Gastroesophageal sphincter (tissue), 4 donors: ENCODE data around the gene TRIO. TPM values are rescaled to one million over a fixed set of nuclear protein-coding genes. Genes with fewer than 3 reads are reported as not detected.

Experiments used
- ATAC-seq: fragments of 150-250 bp; one replicate; pipeline ENCODE4 v1.9.1; 2016; ENCODE audit warnings: mild to moderate bottlenecking, moderate library complexity
- H3K27ac ChIP-seq, 4 donors: fragments of 200-600 bp; sonication (generic) in 3 of 4; 1 replicate in 3 of 4; 2 replicates in 1 of 4; pipeline ENCODE4 v1.5.1; 2016 to 2019
- H3K27me3 ChIP-seq: fragments of 200-600 bp; sonication (generic); one replicate; pipeline ENCODE4 v1.5.1; 2019
- H3K36me3 ChIP-seq, 2 donors: fragments of 200-600 bp; sonication (generic); one replicate each; pipeline ENCODE4 v1.5.1; 2019; ENCODE audit warnings: control low read depth in 1 of 2
- H3K4me1 ChIP-seq, 3 donors: fragments of 200-600 bp; sonication (generic); 1 replicate in 2 of 3; 2 replicates in 1 of 3; pipeline ENCODE4 v1.5.1; 2016 to 2019; ENCODE audit warnings: control low read depth in 2 of 3
- H3K4me3 ChIP-seq, 2 donors: fragments of 200-600 bp; sonication (generic); one replicate each; pipeline ENCODE4 v1.5.1; 2019; ENCODE audit warnings: mild to moderate bottlenecking in 1 of 2, moderate library complexity in 1 of 2
- H3K9me3 ChIP-seq, 3 donors: fragments of 200-600 bp; sonication (generic); one replicate each; pipeline ENCODE4 v1.5.1; 2017 to 2019; ENCODE audit warnings: control low read depth in 2 of 3
- CTCF ChIP-seq, 4 experiments: fragments of 200-600 bp in 2 of 4; fragments of 450-650 bp in 2 of 4; sonication (generic) in 1 of 4; IDR thresholded peaks; one replicate each; pipeline ENCODE4 v1.5.1; 2017 to 2019; ENCODE audit warnings: antibody characterized with exemption in 4 of 4, mild to moderate bottlenecking in 2 of 4, moderate library complexity in 2 of 4
- EP300 ChIP-seq: sonication (generic); formaldehyde crosslinking; IDR thresholded peaks from one replicate; pipeline ENCODE4 v1.6.1; 2017; ENCODE audit warnings: antibody characterized with exemption, mild to moderate bottlenecking
- POLR2A ChIP-seq, 2 donors: fragments of 450-650 bp; IDR thresholded peaks; one replicate each; pipeline ENCODE4 v1.6.1; 2017; ENCODE audit warnings: antibody characterized with exemption in 2 of 2, mild to moderate bottlenecking in 2 of 2, moderate library complexity in 1 of 2
- POLR2AphosphoS5 ChIP-seq: sonication (generic); formaldehyde crosslinking; IDR thresholded peaks from one replicate; pipeline ENCODE4 v1.6.1; 2017; ENCODE audit warnings: antibody characterized with exemption
- WGBS, 2 donors: methylation state at CpG; one replicate each; pipeline ENCODE4 v1.1.5; 2018; ENCODE audit warnings: low coverage in 1 of 2; 5-methylcytosine and 5-hydroxymethylcytosine counted together
- total RNA-seq, 4 donors: library from RNA; depleted of rRNA; stranded (reverse); fragments of >200 nt; gene quantifications; one replicate each; pipeline ENCODE4 v1.1.0, GENCODE V29; 2016

TRIO gene
- total RNA-seq, 4 donors from 2014 or later = 69.2 to 257 (median 172) TPM

GRCh38 chr5:14399054-14399692, 256.0 kb downstream of the TRIO start:
- Histone ChIP-seq H3K27ac (peak overlapping the region in 2 of 4 donors; percentile 5 to 73), H3K36me3 (peaks cover 0 to 53% of the 10 kb centered on the region in 2 donors), H3K9me3 (no peaks in the 10 kb centered on the region), H3K4me3 (no peak overlapping the region), H3K4me1 (peaks cover 0 to 37% (median 11%) of the 10 kb centered on the region in 3 donors), H3K27me3 (no peaks in the 10 kb centered on the region)
- TF ChIP-seq POLR2AphosphoS5 (no peak), POLR2A (IDR thresholded peaks at IDR 0.05) (no peak), EP300 (no peak), CTCF (IDR thresholded peaks at IDR 0.05) (peak; percentile 59 to 71 (median 65))
- peak; percentile 35 for ATAC-seq
- WGBS, 2 donors = 33 to 48% methylated on average over 4 of the region's 4 CpGs

- Histone ChIP-seq H3K4me3 (no peak overlapping the region), H3K27me3 (no peaks in the 10 kb centered on the region), H3K36me3 (peaks cover 0 to 53% of the 10 kb centered on the region in 2 donors), H3K27ac (peak overlapping the region in 1 of 4 donors; percentile 5), H3K4me1 (peaks cover 0 to 37% (median 11%) of the 10 kb centered on the region in 3 donors), H3K9me3 (no peaks in the 10 kb centered on the region)
- ATAC-seq = peak; percentile 31
- no peak for TF ChIP-seq CTCF (IDR thresholded peaks at IDR 0.05)
- no peak for TF ChIP-seq POLR2AphosphoS5
- TF ChIP-seq EP300 = no peak
- no peak for TF ChIP-seq POLR2A (IDR thresholded peaks at IDR 0.05)
- WGBS, 2 donors = 24 to 48% methylated on average over 2 of the region's 2 CpGs
Measured at GRCh38 chr5:14400085-14400484, 256.9 kb downstream of the TRIO start.

GRCh38 chr5:14400611-14401010, 257.5 kb downstream of the TRIO start:
- TF ChIP-seq CTCF (IDR thresholded peaks at IDR 0.05) (no peak), POLR2A (IDR thresholded peaks at IDR 0.05) (no peak), POLR2AphosphoS5 (no peak), EP300 (no peak)
- 76 to 80% methylated on average over 4 to 5 of the region's 5 CpGs for WGBS, 2 donors
- Histone ChIP-seq H3K4me3 (no peak overlapping the region), H3K4me1 (peaks cover 0 to 37% (median 11%) of the 10 kb centered on the region in 3 donors), H3K9me3 (no peaks in the 10 kb centered on the region), H3K36me3 (peaks cover 0 to 53% of the 10 kb centered on the region in 2 donors), H3K27ac (no peak overlapping the region), H3K27me3 (no peaks in the 10 kb centered on the region)
- ATAC-seq = no peak

- peaks cover 0 to 43% (median 11%) of the 10 kb centered on the region in 3 donors for H3K4me1 ChIP-seq
- H3K27me3 ChIP-seq = no peaks in the 10 kb centered on the region
- no peaks in the 10 kb centered on the region for H3K9me3 ChIP-seq
- 80 to 94% methylated on average over 2 to 3 of the region's 3 CpGs for WGBS, 2 donors
- TF ChIP-seq POLR2AphosphoS5 = no peak
- no peak for TF ChIP-seq POLR2A (IDR thresholded peaks at IDR 0.05)
- no peak for TF ChIP-seq EP300
- TF ChIP-seq CTCF (IDR thresholded peaks at IDR 0.05) = no peak
- no peak overlapping the region for H3K4me3 ChIP-seq
- H3K36me3 ChIP-seq = peaks cover 0 to 54% of the 10 kb centered on the region in 2 donors
- no peak for ATAC-seq
- H3K27ac ChIP-seq = no peak overlapping the region
Measured at GRCh38 chr5:14401639-14402038, 258.5 kb downstream of the TRIO start.

GRCh38 chr5:14402424-14402823, 259.3 kb downstream of the TRIO start:
- no peaks in the 10 kb centered on the region for H3K27me3 ChIP-seq
- H3K4me1 ChIP-seq = peaks cover 5 to 43% (median 7%) of the 10 kb centered on the region in 3 donors
- no peaks in the 10 kb centered on the region for H3K9me3 ChIP-seq
- no peak for ATAC-seq
- H3K36me3 ChIP-seq = peaks cover 0 to 54% of the 10 kb centered on the region in 2 donors
- no peak overlapping the region for H3K4me3 ChIP-seq
- H3K27ac ChIP-seq = peak overlapping the region in 1 of 4 donors; percentile 11
- TF ChIP-seq POLR2AphosphoS5 (no peak), CTCF (IDR thresholded peaks at IDR 0.05) (no peak), EP300 (no peak)
- 80 to 85% methylated on average over 6 of the region's 6 CpGs for WGBS, 2 donors
